Type B pancreatic cell (in vitro differentiated cells): ENCODE measurements around the gene MCM6. TPM values are rescaled to one million over a fixed set of nuclear protein-coding genes. Genes with fewer than 3 reads are reported as not detected.
"Not testable (repeated sequence)": the region's sequence is repeated elsewhere in the genome, so short reads cannot be mapped to it uniquely, and the experiment has no call there.

ENCODE experiments used
- DNase-seq: peaks from one replicate; pipeline ENCODE4 v3.0.0; 2021; ENCODE audit warnings: mixed read lengths; ENCODE audit not compliant: unreplicated experiment; ENCODE audit errors: extremely low spot score
- H3K27ac Mint-ChIP-seq: 2 replicates; pipeline ENCODE4 v1.8.0; 2021; ENCODE audit warnings: mild to moderate bottlenecking, mixed read lengths
- H3K27me3 Mint-ChIP-seq: 2 replicates; pipeline ENCODE4 v1.8.0; 2021; ENCODE audit warnings: mixed read lengths
- H3K36me3 Mint-ChIP-seq: 2 replicates; pipeline ENCODE4 v1.8.0; 2021; ENCODE audit warnings: mixed read lengths
- H3K4me1 Mint-ChIP-seq: one replicate; pipeline ENCODE4 v1.8.0; 2021; ENCODE audit warnings: mixed read lengths; ENCODE audit not compliant: unreplicated experiment
- H3K4me3 Mint-ChIP-seq: 2 replicates; pipeline ENCODE4 v1.8.0; 2021; ENCODE audit warnings: mild to moderate bottlenecking, mixed read lengths
- H3K9me3 Mint-ChIP-seq: 2 replicates; pipeline ENCODE4 v1.8.0; 2021; ENCODE audit warnings: mixed read lengths
- total RNA-seq: library from RNA; stranded (reverse); gene quantifications from 2 replicates; pipeline ENCODE4 v1.2.1, GENCODE V29; 2021; ENCODE audit warnings: low replicate concordance
- TF ChIP-seq, protein P1 (sequence below): fragments of 200-600 bp; sonication (generic); conservative IDR thresholded peaks from 2 replicates; pipeline ENCODE4 v1.5.0; 2021; ENCODE audit warnings: antibody characterized with exemption, mild to moderate bottlenecking

MCM6 gene
- total RNA-seq, 1 donor from 2014 or later = 54.9 TPM

DNA sequence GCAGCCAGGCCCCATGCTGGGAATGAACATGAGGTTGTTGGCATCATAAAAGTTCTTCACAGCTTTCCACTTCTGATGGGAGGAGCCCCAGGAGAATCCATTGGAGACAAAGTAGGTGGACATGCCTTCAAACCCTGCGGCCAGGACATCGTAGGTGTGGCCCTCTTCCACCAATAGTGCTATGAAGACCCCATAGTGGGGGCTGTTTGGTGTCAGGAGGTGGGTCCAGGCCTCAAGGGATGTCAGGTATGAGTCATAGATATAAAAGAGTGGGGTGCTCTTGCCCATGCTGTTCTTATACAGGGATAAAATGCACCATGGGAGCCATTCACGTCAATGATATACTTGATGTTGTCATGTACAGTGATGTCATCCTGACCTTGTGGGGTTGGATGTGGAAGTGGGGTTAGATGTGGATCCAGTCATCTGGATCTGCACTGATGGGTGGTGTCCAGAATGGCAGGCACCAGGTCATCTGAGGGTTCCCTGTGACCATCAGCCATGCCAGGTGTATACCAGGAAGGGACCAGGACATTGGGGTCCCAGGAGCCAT lies 22.1 kb upstream of the MCM6 start:
- TF ChIP-seq, protein P1, sequence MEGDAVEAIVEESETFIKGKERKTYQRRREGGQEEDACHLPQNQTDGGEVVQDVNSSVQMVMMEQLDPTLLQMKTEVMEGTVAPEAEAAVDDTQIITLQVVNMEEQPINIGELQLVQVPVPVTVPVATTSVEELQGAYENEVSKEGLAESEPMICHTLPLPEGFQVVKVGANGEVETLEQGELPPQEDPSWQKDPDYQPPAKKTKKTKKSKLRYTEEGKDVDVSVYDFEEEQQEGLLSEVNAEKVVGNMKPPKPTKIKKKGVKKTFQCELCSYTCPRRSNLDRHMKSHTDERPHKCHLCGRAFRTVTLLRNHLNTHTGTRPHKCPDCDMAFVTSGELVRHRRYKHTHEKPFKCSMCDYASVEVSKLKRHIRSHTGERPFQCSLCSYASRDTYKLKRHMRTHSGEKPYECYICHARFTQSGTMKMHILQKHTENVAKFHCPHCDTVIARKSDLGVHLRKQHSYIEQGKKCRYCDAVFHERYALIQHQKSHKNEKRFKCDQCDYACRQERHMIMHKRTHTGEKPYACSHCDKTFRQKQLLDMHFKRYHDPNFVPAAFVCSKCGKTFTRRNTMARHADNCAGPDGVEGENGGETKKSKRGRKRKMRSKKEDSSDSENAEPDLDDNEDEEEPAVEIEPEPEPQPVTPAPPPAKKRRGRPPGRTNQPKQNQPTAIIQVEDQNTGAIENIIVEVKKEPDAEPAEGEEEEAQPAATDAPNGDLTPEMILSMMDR = no peak
- Mint-ChIP-seq H3K9me3 (no peaks in the 10 kb centered on the region), H3K27me3 (no peaks in the 10 kb centered on the region), H3K27ac (no peak overlapping the region), H3K4me3 (no peak overlapping the region), H3K4me1 (no peaks in the 10 kb centered on the region), H3K36me3 (peaks cover 7% of the 10 kb centered on the region)
- DNase-seq = no peak

DNA sequence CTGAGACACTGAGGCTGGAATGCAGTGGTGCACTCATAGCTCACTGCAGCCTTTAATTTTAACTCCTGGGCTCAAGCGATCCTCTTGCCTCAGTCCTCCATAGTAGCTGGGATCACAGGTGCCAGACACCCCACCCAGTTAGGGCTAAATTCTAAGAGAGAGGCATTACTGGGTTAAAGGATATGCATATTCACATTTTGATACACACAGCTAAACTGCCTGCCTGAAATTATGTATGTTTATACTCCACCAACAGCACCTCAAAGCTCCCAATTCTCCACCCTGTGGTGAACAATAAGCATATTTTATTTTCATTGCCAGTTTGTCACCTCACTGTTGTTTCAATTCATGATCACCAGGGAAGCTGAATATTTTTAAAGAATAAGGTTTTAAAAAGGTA lies 18.7 kb upstream of the MCM6 start:
- H3K4me1 Mint-ChIP-seq = no peaks in the 10 kb centered on the region
- TF ChIP-seq, protein P1 = no peak
- H3K36me3 Mint-ChIP-seq = peaks cover 7% of the 10 kb centered on the region
- DNase-seq = no peak
- H3K27me3 Mint-ChIP-seq = no peaks in the 10 kb centered on the region
- H3K4me3 Mint-ChIP-seq = no peak overlapping the region
- H3K9me3 Mint-ChIP-seq = no peaks in the 10 kb centered on the region
- H3K27ac Mint-ChIP-seq = no peak overlapping the region

- Mint-ChIP-seq H3K36me3 (peaks cover 4% of the 10 kb centered on the region), H3K4me3 (no peak overlapping the region), H3K9me3 (peaks cover 9% of the 10 kb centered on the region), H3K27me3 (no peaks in the 10 kb centered on the region), H3K4me1 (no peaks in the 10 kb centered on the region), H3K27ac (no peak overlapping the region)
- TF ChIP-seq, protein P1 = no peak
- no peak for DNase-seq
Observed at GRCh38 chr2:135893374-135893794, 17.1 kb upstream of the MCM6 start.

DNA sequence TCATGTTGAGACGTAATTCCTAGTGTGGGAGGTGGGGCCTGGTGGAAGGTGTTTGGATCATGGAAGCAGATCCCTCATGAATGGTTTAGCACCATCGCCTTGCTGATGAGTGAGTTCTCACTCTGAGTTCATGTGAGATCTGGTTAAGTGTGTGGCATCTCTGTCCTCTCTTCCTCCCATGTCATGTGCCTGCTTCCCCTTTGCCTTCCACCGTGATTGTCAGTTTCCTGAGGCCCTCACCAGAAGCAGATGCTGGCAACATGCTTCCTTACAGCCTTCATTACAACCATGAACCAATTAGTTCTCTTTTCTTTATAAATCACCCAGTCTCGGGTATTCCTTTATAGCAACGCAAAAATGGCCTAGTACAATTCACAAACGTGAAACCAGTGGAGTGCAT lies 14.6 kb upstream of the MCM6 start:
- no peaks in the 10 kb centered on the region for H3K36me3 Mint-ChIP-seq
- peaks cover 12% of the 10 kb centered on the region for H3K9me3 Mint-ChIP-seq
- TF ChIP-seq, protein P1 = no peak
- H3K4me3 Mint-ChIP-seq = no peak overlapping the region
- no peaks in the 10 kb centered on the region for H3K27me3 Mint-ChIP-seq
- H3K4me1 Mint-ChIP-seq = no peaks in the 10 kb centered on the region
- H3K27ac Mint-ChIP-seq = no peak overlapping the region
- no peak for DNase-seq

GRCh38 chr2:135890149-135890548 lies 13.9 kb upstream of the MCM6 start:
- no peaks in the 10 kb centered on the region for H3K4me1 Mint-ChIP-seq
- TF ChIP-seq, protein P1 = no peak
- peaks cover 12% of the 10 kb centered on the region for H3K9me3 Mint-ChIP-seq
- no peak overlapping the region for H3K4me3 Mint-ChIP-seq
- H3K36me3 Mint-ChIP-seq = no peaks in the 10 kb centered on the region
- no peak for DNase-seq
- H3K27me3 Mint-ChIP-seq = no peaks in the 10 kb centered on the region
- no peak overlapping the region for H3K27ac Mint-ChIP-seq

- H3K4me3 Mint-ChIP-seq, H3K4me1 Mint-ChIP-seq, H3K27ac Mint-ChIP-seq, H3K36me3 Mint-ChIP-seq, DNase-seq, H3K27me3 Mint-ChIP-seq: not testable (repeated sequence)
- H3K9me3 Mint-ChIP-seq = peaks cover 12% of the 10 kb centered on the region
Observed at GRCh38 chr2:135888587-135888986, 12.3 kb upstream of the MCM6 start.
